T-helper 1 cell treated with Interleukin-12 subunit alpha and Interleukin-12 subunit beta and Interleukin-4 antibody, amounts not matched to agents 30 ng/mL and 1 ng/mL, for 36 hours (primary cell): ENCODE measurements around the gene NPM1. TPM values are rescaled to one million over a fixed set of nuclear protein-coding genes. Genes with fewer than 3 reads are reported as not detected.
"Not testable (repeated sequence)": the region's sequence is repeated elsewhere in the genome, so short reads cannot be mapped to it uniquely, and the experiment has no call there.

Experiments used
- intact Hi-C: fragments of 100-400 bp; cut with micrococcal nuclease; formaldehyde crosslinking; loops from one replicate; pipeline ENCODE4 v1.15.1; 2024
- total RNA-seq: library from RNA; stranded (reverse); gene quantifications from 2 replicates; pipeline ENCODE4 v1.2.3, GENCODE V29; 2022

Gene NPM1
- total RNA-seq, 1 donor from 2014 or later, result 1,137 TPM

GRCh38 chr5:171412186-171412585 is 24.5 kb downstream of the NPM1 start:
- intact Hi-C loops, result no loop called here

DNA sequence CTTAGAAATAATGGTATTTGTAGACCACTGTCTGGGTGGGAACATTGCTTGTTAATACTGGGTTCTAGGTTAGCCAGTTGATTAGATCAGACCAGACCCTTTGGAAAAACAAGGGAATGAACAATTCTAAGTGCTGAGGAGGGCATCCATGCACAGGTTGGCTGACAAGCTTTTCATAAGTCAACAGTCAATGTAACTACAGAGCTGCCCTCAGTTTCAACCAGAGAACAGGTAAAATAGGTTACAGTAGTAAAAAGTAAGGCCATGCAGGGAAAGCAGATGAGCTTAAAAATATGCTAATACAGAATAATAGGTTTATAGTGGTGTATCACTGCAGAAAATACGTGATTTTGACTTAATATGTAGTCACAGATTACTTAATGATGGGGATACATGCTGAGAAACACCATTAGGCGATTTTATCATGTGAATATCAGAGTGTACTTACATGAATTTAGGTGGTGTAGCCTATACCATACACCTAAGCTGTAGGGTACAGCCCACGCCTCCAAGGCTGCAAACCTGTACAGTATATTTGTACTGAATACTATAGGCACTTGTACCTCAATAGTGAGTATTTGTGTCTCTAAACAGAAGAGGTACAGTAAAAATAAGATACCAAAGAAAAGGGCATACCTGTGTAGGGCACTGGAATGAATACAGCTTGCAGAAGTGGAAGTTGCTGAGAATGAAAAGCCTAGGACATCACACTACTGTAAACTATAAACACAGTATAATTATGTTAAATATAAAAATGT is 25.7 kb downstream of the NPM1 start:
- intact Hi-C loops, result no loop called here

GRCh38 chr5:171413993-171414392 is 26.3 kb downstream of the NPM1 start:
- intact Hi-C loops, result not testable (repeated sequence)

DNA sequence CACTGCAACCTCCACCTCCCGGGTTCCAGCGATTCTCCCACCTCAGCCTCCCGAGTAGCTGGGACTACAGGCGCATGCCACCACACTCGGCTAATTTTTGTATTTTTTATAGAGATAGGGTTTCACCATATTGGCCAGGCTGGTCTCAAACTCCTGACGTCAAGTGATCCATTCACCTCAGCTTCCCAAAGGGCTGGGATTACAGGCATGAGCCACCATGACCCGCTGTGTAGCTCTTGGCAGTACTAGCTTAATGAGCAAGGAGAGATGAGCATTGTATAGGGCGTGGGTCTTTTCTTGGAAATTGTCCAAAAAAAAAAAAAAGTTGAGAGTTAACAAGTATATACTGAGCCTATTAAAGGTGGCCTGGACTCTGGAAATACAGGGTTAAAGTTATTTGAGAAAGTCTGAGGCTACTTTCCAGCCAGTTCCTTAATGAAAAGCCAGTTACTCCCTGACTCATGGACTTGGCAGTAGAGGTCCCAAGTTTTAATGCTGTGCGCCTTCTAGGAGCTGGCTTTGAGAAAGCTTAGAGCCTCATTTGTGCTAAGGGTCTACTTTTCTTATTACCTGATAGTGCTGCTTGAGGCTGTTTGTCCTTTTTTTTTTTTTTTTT is 27.6 kb downstream of the NPM1 start:
- intact Hi-C loops, result no loop called here

DNA sequence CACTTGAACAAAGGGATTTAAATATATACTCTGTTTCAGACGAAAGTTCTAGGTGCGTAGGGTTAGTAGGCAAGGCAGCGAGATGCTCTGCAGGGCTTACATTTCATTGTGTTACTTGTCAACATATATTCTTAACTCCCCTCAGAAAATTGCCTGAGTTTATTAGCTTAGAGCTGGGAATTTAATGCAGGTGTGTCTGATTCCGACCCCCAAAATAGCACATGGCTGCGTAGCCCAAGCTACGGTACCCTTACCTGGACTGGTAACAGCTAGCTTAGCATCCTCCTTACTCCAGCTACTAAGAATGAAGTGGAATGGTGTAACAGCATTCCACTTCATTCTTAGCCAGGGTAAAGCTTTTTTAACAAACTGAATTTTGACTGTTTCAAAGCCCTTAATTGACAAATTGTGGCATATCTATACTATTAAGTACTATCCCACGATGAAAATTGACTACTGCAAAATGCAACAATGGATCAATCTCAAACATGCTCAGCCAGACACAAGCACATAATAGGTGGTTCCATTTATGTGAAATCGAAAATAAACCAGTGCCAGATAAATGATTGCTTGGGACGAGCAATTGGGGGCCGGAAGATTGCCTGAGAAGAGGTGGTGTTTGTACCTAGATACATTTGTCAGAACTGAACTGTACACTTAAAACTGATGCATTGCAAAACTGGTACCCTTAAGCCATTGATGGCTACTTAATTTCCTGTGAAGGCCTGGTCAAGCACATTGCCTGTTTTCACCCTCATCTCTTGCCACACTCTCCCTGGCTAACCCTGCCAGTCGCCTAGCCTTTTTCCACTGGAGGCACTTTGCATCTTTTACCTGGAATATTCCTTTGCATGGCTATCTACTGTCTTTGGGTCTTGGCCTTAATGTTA is 28.8 kb downstream of the NPM1 start:
- intact Hi-C loops, result no loop called here

DNA sequence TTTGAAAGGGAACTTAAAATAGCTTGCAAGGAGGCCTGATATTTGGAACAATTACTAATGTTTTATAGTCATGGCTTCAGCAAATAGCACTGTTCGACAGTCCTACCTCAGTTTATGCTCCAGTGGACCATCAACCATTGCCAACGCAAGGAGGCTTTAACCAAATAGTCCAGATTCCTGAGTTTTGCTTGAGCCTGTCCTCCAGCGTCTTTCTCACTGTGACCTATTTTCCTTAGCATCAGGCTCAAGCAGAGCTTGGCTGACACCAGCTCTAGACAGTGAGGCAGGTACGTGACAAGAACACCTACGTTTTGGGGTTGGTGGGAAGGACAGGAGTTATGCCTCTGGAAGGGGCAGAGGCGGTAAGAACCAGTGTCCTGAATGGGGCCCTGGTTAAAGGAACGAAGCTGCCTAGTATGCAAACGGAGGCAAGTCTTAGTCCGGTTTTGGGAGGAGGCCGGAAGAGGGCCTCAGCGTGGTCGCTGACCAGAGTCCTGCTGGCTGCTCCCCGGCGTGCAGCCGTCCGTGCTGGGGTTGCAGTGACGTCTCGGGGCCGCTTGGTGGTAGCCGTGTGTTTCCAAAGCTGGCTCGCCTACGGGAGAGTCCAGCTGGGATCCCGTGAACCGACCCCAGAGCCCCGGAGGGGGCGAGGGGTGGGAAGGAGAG is 30.8 kb downstream of the NPM1 start:
- intact Hi-C loops, result loop anchor here (1.0 to 2.0 kb wide), 4 partner anchors 188 to 874 kb away; no protein-coding TSS in a partner anchor

GRCh38 chr5:171418982-171419687 is 31.5 kb downstream of the NPM1 start, which contains the start of gene FGF18:
Gene FGF18 (plus strand): TSS chr5:171419647. CDS start chr5:171420200, 553 bp downstream.
- intact Hi-C loops, result loop anchor here (1.0 to 2.0 kb wide), 4 partner anchors 187 to 874 kb away; no protein-coding TSS in a partner anchor

DNA sequence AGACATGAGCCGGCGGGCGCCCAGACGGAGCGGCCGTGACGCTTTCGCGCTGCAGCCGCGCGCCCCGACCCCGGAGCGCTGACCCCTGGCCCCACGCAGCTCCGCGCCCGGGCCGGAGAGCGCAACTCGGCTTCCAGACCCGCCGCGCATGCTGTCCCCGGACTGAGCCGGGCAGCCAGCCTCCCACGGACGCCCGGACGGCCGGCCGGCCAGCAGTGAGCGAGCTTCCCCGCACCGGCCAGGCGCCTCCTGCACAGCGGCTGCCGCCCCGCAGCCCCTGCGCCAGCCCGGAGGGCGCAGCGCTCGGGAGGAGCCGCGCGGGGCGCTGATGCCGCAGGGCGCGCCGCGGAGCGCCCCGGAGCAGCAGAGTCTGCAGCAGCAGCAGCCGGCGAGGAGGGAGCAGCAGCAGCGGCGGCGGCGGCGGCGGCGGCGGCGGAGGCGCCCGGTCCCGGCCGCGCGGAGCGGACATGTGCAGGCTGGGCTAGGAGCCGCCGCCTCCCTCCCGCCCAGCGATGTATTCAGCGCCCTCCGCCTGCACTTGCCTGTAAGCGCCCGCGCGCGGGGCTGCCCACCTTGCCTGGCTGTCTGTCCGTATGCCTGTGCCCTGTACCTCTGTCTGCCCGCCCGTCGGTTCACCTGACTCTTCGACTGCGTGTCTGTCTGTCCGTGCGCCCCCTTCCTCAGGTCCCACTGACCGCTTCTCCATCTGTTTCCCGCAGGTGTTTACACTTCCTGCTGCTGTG is 32.2 kb downstream of the NPM1 start:
- intact Hi-C loops, result loop anchor here (2.0 kb wide), 2 partner anchors 621 to 873 kb away; no protein-coding TSS in a partner anchor

DNA sequence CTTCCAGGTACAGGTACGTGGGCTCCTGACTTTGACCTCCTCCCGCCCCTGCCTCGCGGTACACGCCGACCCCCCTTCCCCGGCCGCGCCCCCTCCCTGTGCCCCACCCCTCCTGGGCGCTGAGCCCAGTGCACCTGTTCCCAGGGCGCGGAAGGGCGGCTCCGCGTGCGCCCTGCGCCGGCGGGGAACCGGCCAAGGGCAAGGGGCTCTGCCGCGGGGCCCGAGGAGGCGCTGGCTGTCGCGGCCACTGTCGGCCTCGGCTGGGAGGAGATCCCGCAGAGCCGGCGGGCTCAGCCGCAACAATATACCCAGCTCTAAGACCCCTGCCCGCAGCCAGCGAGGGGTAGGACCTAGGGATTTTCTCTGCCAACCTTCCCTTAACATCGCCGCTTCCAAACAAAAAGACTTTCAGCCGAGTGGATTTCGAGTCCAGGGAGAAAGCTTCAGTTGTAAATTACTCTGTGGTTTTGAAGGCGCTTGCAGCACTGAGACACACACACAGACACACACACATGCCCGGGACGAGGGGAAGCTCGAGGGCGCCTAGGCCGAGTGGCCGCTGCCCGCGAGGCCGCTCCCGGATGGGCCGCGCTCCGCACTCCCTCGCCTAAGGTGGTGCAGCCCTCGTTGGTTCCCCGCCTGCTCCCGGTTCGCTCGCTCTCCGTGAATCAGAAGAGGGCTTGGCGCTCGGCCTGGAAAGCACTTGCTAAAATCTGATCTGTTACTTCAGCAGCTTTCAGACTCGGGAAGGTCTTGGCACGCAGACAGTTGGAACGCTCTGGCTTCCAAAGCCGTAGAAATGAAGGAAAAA is 33.0 kb downstream of the NPM1 start:
- intact Hi-C loops, result no loop called here

GRCh38 chr5:171421331-171422262 is 33.9 kb downstream of the NPM1 start:
- intact Hi-C loops, result no loop called here

GRCh38 chr5:171422495-171422894 is 34.8 kb downstream of the NPM1 start:
- intact Hi-C loops, result no loop called here

DNA sequence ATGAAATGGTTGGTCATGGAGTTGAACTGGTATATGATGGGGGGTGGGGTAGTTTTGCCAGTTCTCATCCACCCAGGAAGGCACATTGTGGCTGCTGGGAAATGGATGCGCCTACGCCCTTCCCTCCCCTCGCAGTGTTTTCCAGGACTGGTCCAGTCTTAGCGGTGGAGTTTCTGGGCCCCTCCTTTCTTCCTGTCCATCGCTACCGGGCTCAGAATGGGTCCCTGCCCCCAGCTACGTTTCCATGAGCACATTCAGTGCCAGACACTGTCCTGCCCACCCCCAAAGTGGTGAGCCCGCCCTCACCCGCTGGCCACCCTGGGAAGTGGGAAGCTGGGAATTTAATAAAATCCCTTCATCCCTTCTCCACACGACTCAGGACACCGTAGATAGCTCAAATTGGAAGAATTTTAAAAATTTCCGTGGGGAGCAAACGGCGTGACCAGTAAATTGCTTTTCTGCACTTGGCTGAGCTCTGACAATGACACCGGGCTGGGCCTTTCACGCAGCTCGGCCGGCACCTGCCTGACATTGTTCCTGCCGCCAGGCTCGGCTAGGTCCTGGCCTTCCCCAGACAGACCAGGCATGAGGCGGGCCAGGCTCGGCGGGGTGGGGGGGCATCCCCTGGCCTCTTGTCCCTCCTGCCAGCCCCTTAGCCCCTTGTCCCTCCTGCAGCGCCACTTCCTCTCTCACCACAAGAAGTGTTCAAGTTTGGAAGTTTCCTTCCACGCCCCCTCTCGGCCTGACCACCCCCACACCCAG is 35.4 kb downstream of the NPM1 start:
- intact Hi-C loops, result no loop called here

DNA sequence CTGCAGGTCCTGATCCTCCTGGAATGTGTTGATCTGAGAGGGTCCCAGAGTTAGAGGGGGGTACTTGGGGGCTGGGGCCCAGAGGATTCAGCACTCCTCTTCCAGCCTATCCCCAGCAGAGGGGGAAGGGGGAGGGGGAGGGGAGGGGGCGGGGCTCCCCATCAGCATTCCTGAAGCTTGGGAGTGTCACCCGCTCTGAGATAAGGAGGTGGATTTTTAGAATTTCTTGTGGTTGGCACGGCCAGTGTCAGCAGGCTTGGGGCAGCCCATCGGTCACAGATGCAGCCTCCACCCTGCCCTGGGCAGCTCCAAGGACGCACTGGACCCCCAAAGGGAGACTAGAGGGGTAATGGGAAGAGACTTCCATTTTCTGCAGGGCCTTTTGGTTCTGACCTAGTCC is 37.1 kb downstream of the NPM1 start:
- intact Hi-C loops, result no loop called here

- intact Hi-C loops, result no loop called here
These were observed 38.1 kb downstream of the NPM1 start for GRCh38 chr5:171425596-171426244.

- intact Hi-C loops, result no loop called here
These were observed 38.6 kb downstream of the NPM1 start for GRCh38 chr5:171426266-171426665.

DNA sequence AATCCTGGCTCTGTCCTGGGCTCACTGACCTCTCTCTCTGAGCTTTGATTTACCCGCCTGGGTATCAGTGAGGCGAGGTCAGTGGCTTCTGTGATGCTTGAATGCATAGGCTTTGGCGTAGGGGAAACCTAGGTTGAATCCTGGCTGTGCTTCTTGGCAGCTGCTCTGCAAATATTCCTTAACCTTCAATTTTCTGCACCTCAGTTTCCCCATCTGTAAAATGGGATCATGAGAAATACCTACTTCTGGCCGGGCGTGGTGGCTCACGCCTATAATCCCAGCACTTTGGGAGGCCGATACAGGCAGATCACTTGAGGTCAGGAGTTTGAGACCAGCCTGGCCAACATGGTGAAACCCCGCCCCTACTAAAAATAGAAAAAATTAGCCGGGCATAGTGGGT is 39.0 kb downstream of the NPM1 start:
- intact Hi-C loops, result no loop called here
